HepG2 (cell line): ENCODE measurements around the gene STXBP4. TPM values are rescaled to one million over a fixed set of nuclear protein-coding genes. Genes with fewer than 3 reads are reported as not detected.

Source experiments
- ATAC-seq: fragments of 200-7000 bp; cut with Tn5 transposase; 3 replicates; pipeline ENCODE4 v1.9.1; 2020; ENCODE audit warnings: mild to moderate bottlenecking, moderate library complexity
- BruUV-seq: library from RNA; stranded (reverse); fragments of 400-500 nt; replicated peaks from 2 replicates; lab custom pipeline; 2021; lab: Mats Ljungman, UMichigan
- CTCF ChIA-PET: fragments of 300-600 bp; formaldehyde crosslinking; extraction: SDS; loops from one replicate; lab custom pipeline; 2021; ENCODE audit warnings: low total read pairs, inconsistent platforms, low intra/inter-chr PET ratio; lab: Yijun Ruan, JAX
- POLR2A ChIA-PET: fragments of 350-600 bp; sonication (Branson Sonifier 250); formaldehyde crosslinking; loops from one replicate; lab custom pipeline; 2020; ENCODE audit warnings: antibody characterized with exemption, inconsistent platforms; lab: Yijun Ruan, JAX
- DNase-seq: peaks from one replicate; pipeline ENCODE4 v3.0.0-alpha.2; 2015; ENCODE audit warnings: low spot score
- FAIRE-seq: peaks from 3 replicates; lab custom pipeline; 2011; peaks lifted over from hg19 to GRCh38; lab: Jason Lieb, UNC
- H2AFZ ChIP-seq: one replicate; pipeline ENCODE4 v1.6.1; 2011; ENCODE audit warnings: low read length, inconsistent platforms
- H3K27ac ChIP-seq: fragments of 300-600 bp; 3 replicates; pipeline ENCODE4 v1.8.0; 2011; ENCODE audit warnings: mixed run types, mild to moderate bottlenecking, mixed read lengths, low read length, inconsistent platforms; ENCODE audit not compliant: insufficient read depth; ENCODE audit errors: extremely low read length
- H3K27me3 ChIP-seq, 2 experiments: fragments of 200-600 bp in 1 of 2; 2 replicates in 1 of 2; 3 replicates in 1 of 2; pipeline versions ENCODE4 v1.6.0 to v1.8.0; 2011; ENCODE audit warnings: low read length in 2 of 2, mild to moderate bottlenecking in 2 of 2, moderate library complexity in 2 of 2, inconsistent platforms in 1 of 2; ENCODE audit not compliant: insufficient read depth in 2 of 2, control insufficient read depth in 1 of 2
- H3K36me3 ChIP-seq, 2 experiments: fragments of 200-600 bp in 1 of 2; replicated peaks in 1 of 2; 2 replicates in 1 of 2; 3 replicates in 1 of 2; pipeline versions ENCODE4 v1.5.1 to v1.8.0; 2011; ENCODE audit warnings: low read length in 2 of 2, inconsistent platforms in 1 of 2; ENCODE audit not compliant: insufficient read depth in 2 of 2, control insufficient read depth in 1 of 2
- H3K4me1 ChIP-seq: 2 replicates; pipeline ENCODE4 v1.5.1; 2012; ENCODE audit warnings: low read length, inconsistent platforms; ENCODE audit not compliant: insufficient read depth
- H3K4me2 ChIP-seq: 2 replicates; pipeline ENCODE4 v1.6.0; 2011; ENCODE audit warnings: low read depth, low read length, inconsistent platforms
- H3K4me3 ChIP-seq, 3 experiments: fragments of 200-600 bp in 1 of 3; sonication (generic), shearing (Covaris generic) in 1 of 3; replicated peaks in 1 of 3; 2 replicates each; pipeline ENCODE4 v1.5.1; 2011 to 2016; ENCODE audit warnings: low read length in 3 of 3, inconsistent platforms in 2 of 3, low read depth in 2 of 3, mild to moderate bottlenecking in 2 of 3, control low read depth in 1 of 3, mixed read lengths in 1 of 3; ENCODE audit not compliant: insufficient read depth in 1 of 3
- H3K79me2 ChIP-seq: one replicate; pipeline ENCODE4 v1.6.1; 2011; ENCODE audit warnings: low read length, inconsistent platforms; ENCODE audit not compliant: insufficient read depth
- H3K9ac ChIP-seq: 2 replicates; pipeline ENCODE4 v1.6.0; 2011; ENCODE audit warnings: mild to moderate bottlenecking, low read depth, low read length, inconsistent platforms; ENCODE audit not compliant: insufficient read depth
- H3K9me3 ChIP-seq: 2 replicates; pipeline ENCODE4 v1.5.1; 2012; ENCODE audit warnings: mild to moderate bottlenecking, low read length
- H4K20me1 ChIP-seq: 2 replicates; pipeline ENCODE4 v1.6.0; 2011; ENCODE audit warnings: inconsistent platforms, mild to moderate bottlenecking, low read length, moderate library complexity; ENCODE audit not compliant: insufficient read depth
- ATF1 ChIP-seq: IDR thresholded peaks from 2 replicates; pipeline ENCODE4 v1.6.1; 2016; ENCODE audit warnings: mild to moderate bottlenecking, control low read depth
- CTCF ChIP-seq: sonication (generic); formaldehyde crosslinking; IDR thresholded peaks from 2 replicates; pipeline ENCODE4 v1.5.0; 2020; ENCODE audit warnings: mild to moderate bottlenecking, missing genetic modification reagents, moderate library complexity
- FOXO4 ChIP-seq: sonication (generic); formaldehyde crosslinking; conservative IDR thresholded peaks from 2 replicates; pipeline ENCODE4 v1.8.1; 2023; ENCODE audit warnings: missing genetic modification reagents
- HIC2 ChIP-seq: sonication (generic); formaldehyde crosslinking; IDR thresholded peaks from 2 replicates; pipeline ENCODE4 v1.9.0; 2022; ENCODE audit warnings: low read depth, missing genetic modification reagents
- KDM6A ChIP-seq: IDR thresholded peaks from 2 replicates; pipeline ENCODE4 v1.6.1; 2016; ENCODE audit warnings: low read depth
- NFE2L1 ChIP-seq: sonication (generic); formaldehyde crosslinking; IDR thresholded peaks from 2 replicates; pipeline ENCODE4 v1.4.0; 2020; ENCODE audit warnings: missing genetic modification reagents, mild to moderate bottlenecking, borderline replicate concordance
- NR3C1 ChIP-seq: sonication (generic); formaldehyde crosslinking; IDR thresholded peaks from 2 replicates; pipeline ENCODE4 v1.4.0; 2020; ENCODE audit warnings: missing genetic modification reagents
- PBX2 ChIP-seq: IDR thresholded peaks from 2 replicates; pipeline ENCODE4 v1.6.1; 2016; ENCODE audit warnings: control low read depth
- RAD21 ChIP-seq: fragments of 450-650 bp; formaldehyde crosslinking; IDR thresholded peaks from 2 replicates; pipeline ENCODE4 v1.5.0; 2020; ENCODE audit warnings: mild to moderate bottlenecking
- SMC3 ChIP-seq: IDR thresholded peaks from 2 replicates; pipeline ENCODE4 v1.6.1; 2011; ENCODE audit warnings: low read length, improper control_type of control experiment
- STAG1 ChIP-seq: sonication (generic); formaldehyde crosslinking; IDR thresholded peaks from 2 replicates; pipeline ENCODE4 v1.4.0; 2020; ENCODE audit warnings: missing genetic modification reagents
- ZBTB42 ChIP-seq: sonication (generic); formaldehyde crosslinking; IDR thresholded peaks from 2 replicates; pipeline ENCODE4 v1.5.0; 2020; ENCODE audit warnings: mild to moderate bottlenecking, missing genetic modification reagents
- ZFP36 ChIP-seq: fragments of 150-350 bp; IDR thresholded peaks from 2 replicates; pipeline ENCODE4 v1.6.1; 2018; ENCODE audit warnings: borderline replicate concordance, low read length, low read depth; ENCODE audit not compliant: partially characterized antibody
- ZKSCAN8 ChIP-seq: IDR thresholded peaks from 2 replicates; pipeline ENCODE4 v1.6.1; 2016; ENCODE audit warnings: borderline replicate concordance, missing genetic modification reagents, missing compliant biosample characterization
- ZNF432 ChIP-seq: sonication (generic); formaldehyde crosslinking; IDR thresholded peaks from 2 replicates; pipeline ENCODE4 v1.5.0; 2020; ENCODE audit warnings: missing genetic modification reagents, mild to moderate bottlenecking, borderline replicate concordance
- WGBS: methylation state at CpG from one replicate; pipeline ENCODE4 v1.1.6; 2017; ENCODE audit warnings: low lambda C conversion rate; 5-methylcytosine and 5-hydroxymethylcytosine counted together
- in situ Hi-C: cut with HindIII; loops from 2 replicates; pipeline ENCODE4 v1.10.0; 2017; ENCODE audit warnings: low pct_unique_long_range_greater_than_20kb; ENCODE audit not compliant: extremely low pct_ligation_motif_present
- intact Hi-C: fragments of 100-400 bp; cut with micrococcal nuclease; formaldehyde crosslinking; loops from one replicate; pipeline ENCODE4 v1.10.0; 2022; ENCODE audit not compliant: unreplicated experiment
- polyA plus RNA-seq, 8 experiments: library from polyadenylated mRNA; depleted of rRNA in 3 of 8; stranded (reverse) in 7 of 8; unstranded in 1 of 8; fragments of >200 nt; fragmentation: Illumina TruSeq in 4 of 8; extraction: Trizol in 4 of 8; gene quantifications; 2 replicates each; pipeline versions ENCODE4 v1.2.1 to v1.2.3, GENCODE V29; 2011 to 2016; ENCODE audit warnings: low read depth in 4 of 8, missing spikeins in 1 of 8, mixed read lengths in 1 of 8; ENCODE audit not compliant: insufficient read depth in 1 of 8
- total RNA-seq, 5 experiments: library from RNA; depleted of rRNA; stranded (reverse); fragments of >200 nt; fragmentation: Illumina TruSeq; extraction: Trizol; gene quantifications; 2 replicates each; pipeline ENCODE4 v1.2.3, GENCODE V29; 2016; ENCODE audit warnings: low read depth in 1 of 5

The STXBP4 gene
- total and polyA plus RNA-seq, 2 of the 13 experiments (the other 11 are each of a cell fraction or from before 2014, with no cell fraction given), result 8.5 to 36.1 TPM

- FAIRE-seq, result no peak
- Histone ChIP-seq H2AFZ (no peak overlapping the region), H3K79me2 (no peaks in the 10 kb centered on the region), H3K9ac (no peak overlapping the region), H3K4me3 (no peak overlapping the region), H3K36me3 (no peaks in the 10 kb centered on the region), H3K4me1 (no peaks in the 10 kb centered on the region), H3K4me2 (no peak overlapping the region), H3K9me3 (no peaks in the 10 kb centered on the region), H4K20me1 (no peaks in the 10 kb centered on the region), H3K27ac (no peak overlapping the region), H3K27me3 (no peaks in the 10 kb centered on the region)
- no TSS peak for BruUV-seq
- 74% methylated on average over 3 of the region's 3 CpGs for WGBS
- intact Hi-C loops, result loop anchor here (10.0 kb wide), 1 partner anchor 123 kb away; no protein-coding TSS in a partner anchor
- ATAC-seq, result peak; percentile 87
- in situ Hi-C loops, result no loop called here
- CTCF ChIA-PET, result no interaction called here
- TF ChIP-seq HIC2 (CRISPR knock-in tag), result no peak
- TF ChIP-seq ZNF432, result no peak
- TF ChIP-seq KDM6A (CRISPR knock-in tag), result no peak
- TF ChIP-seq ZBTB42, result no peak
- peak; percentile 31; the same call in 1 of the 2 replicates for TF ChIP-seq SMC3
- no peak for TF ChIP-seq ZKSCAN8 (CRISPR knock-in tag)
- TF ChIP-seq ZFP36, result no peak
- no peak for TF ChIP-seq FOXO4 (CRISPR knock-in tag)
- TF ChIP-seq NR3C1 (CRISPR knock-in tag), result no peak
- peak; percentile 60 for TF ChIP-seq STAG1 (CRISPR knock-in tag)
- TF ChIP-seq RAD21 (CRISPR knock-in tag), result 0 out of 2 replicates have a peak, but pooled peaks have one; percentile 11
- TF ChIP-seq ATF1 (CRISPR knock-in tag), result no peak
- TF ChIP-seq CTCF, result peak; percentile 61
- TF ChIP-seq NFE2L1, result no peak
- TF ChIP-seq PBX2 (CRISPR knock-in tag), result no peak
- POLR2A ChIA-PET, result no interaction called here
- DNase-seq, result peak; percentile 28
Observed at GRCh38 chr17:55177159-55177854, 208.7 kb downstream of the STXBP4 start.
